BLaER1 (cell line): ENCODE results near the gene MRC2.

ENCODE experiments used
- H3K27ac ChIP-seq: shearing (Covaris generic); formaldehyde crosslinking; 2 replicates; pipeline ENCODE4 v1.8.1; 2022
- H3K27me3 ChIP-seq: shearing (Covaris generic); formaldehyde crosslinking; 2 replicates; pipeline ENCODE4 v1.8.1; 2022
- H3K36me3 ChIP-seq: shearing (Covaris generic); formaldehyde crosslinking; 2 replicates; pipeline ENCODE4 v1.8.1; 2022
- H3K4me1 ChIP-seq: shearing (Covaris generic); formaldehyde crosslinking; 2 replicates; pipeline ENCODE4 v1.8.1; 2022
- H3K4me2 ChIP-seq: shearing (Covaris generic); formaldehyde crosslinking; 2 replicates; pipeline ENCODE4 v1.8.1; 2022
- H3K4me3 ChIP-seq: shearing (Covaris generic); formaldehyde crosslinking; 2 replicates; pipeline ENCODE4 v1.8.1; 2022
- H3K9ac ChIP-seq: shearing (Covaris generic); formaldehyde crosslinking; 2 replicates; pipeline ENCODE4 v1.8.1; 2022
- H3K9me3 ChIP-seq: shearing (Covaris generic); formaldehyde crosslinking; 2 replicates; pipeline ENCODE4 v1.8.1; 2022
- H4K20me1 ChIP-seq: shearing (Covaris generic); formaldehyde crosslinking; 2 replicates; pipeline ENCODE4 v1.8.1; 2022
- Cebpa-rat ChIP-seq: shearing (Covaris generic); IDR thresholded peaks from 2 replicates; pipeline ENCODE4 v1.8.1; 2022

Gene MRC2

DNA sequence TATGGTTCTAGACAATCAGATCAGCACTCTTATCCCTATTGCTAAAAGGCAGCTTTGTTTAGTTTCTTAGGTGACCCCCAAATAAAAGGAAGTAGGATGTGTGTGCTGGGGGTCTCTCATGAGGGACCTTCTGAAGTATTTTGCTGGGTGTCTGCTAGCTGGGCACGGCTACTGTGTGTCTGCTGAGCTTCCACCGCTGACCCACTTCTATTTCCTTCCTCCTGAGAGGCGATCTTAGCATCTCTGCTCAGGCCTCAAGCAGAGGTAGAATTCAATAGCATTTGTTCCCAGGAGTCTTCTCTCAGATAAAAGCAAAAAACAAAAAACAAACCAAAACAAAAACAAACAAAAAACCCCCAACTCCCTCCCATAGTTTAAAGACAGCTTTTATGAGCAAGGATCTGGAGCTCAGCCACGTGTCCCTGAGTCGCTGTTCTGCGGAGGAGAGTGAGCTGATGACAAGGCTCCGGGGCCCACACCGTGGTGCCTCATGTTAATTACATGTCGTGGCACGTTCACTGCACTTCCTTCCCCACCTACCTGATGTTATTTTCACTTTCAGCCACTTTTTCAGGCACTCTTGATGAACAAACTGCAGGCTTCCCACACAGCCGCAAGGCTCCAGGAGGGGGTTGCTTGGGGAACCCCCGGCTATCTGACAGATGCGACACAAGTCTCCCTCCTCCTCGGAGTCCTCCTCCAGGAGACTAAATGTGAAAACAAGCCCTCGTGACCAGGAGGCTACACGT lies 97.1 kb downstream of the MRC2 start:
- Histone ChIP-seq H3K36me3 (no peaks in the 10 kb centered on the region), H3K4me1 (peaks cover 63% of the 10 kb centered on the region), H3K9me3 (peaks cover 9% of the 10 kb centered on the region), H4K20me1 (no peaks in the 10 kb centered on the region), H3K9ac (peak overlapping the region; percentile 8; the same call in 1 of the 2 replicates), H3K27me3 (no peaks in the 10 kb centered on the region), H3K4me2 (peak overlapping the region; percentile 73), H3K4me3 (no peak overlapping the region), H3K27ac (peak overlapping the region; percentile 61)
- TF ChIP-seq Cebpa-rat = no peak

- Histone ChIP-seq H3K27ac (no peak overlapping the region), H3K4me2 (peak overlapping the region; percentile 73), H3K36me3 (no peaks in the 10 kb centered on the region), H3K4me1 (peaks cover 55% of the 10 kb centered on the region), H3K27me3 (no peaks in the 10 kb centered on the region), H4K20me1 (no peaks in the 10 kb centered on the region), H3K9me3 (no peaks in the 10 kb centered on the region), H3K9ac (no peak overlapping the region), H3K4me3 (no peak overlapping the region)
- no peak for TF ChIP-seq Cebpa-rat
These were observed 98.3 kb downstream of the MRC2 start for GRCh38 chr17:62725791-62726249.

DNA sequence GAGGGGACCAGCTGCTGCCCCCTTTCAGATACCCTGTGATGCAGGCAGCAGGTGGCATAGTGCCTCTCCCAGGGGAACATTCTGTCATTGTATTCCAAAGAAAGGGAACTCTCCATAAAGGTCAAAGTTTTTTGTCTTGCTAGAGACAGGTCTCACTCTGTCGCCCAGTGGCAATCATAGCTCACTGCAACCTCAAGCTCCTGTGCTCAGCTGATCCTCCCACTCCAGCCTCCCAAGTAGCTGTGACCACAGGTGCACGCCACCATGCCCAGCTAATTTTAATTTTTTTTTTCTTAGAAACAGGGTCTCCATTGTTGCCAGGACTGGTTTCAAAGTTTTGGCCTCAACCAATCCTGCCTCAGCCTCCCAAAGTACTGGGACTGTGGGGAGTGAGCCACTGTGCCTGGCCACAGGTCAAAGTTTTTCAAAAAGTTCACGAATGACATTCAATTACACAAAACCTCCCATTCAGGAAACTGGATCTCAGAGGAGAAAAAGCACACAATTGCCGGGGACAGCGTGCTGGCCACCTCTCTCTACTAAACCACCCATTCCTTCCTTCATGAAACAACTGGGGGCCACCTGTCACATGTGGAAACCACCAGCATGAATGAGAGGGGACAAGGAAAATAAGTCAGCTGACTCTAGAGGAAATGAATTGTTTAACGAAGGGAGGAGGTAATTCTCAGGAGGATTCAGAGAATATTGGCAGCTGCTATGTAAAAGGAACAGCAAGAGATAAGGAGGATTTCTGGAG lies 100.6 kb downstream of the MRC2 start:
- Histone ChIP-seq H3K4me2 (peak overlapping the region; percentile 58), H3K4me1 (peaks cover 57% of the 10 kb centered on the region)

DNA sequence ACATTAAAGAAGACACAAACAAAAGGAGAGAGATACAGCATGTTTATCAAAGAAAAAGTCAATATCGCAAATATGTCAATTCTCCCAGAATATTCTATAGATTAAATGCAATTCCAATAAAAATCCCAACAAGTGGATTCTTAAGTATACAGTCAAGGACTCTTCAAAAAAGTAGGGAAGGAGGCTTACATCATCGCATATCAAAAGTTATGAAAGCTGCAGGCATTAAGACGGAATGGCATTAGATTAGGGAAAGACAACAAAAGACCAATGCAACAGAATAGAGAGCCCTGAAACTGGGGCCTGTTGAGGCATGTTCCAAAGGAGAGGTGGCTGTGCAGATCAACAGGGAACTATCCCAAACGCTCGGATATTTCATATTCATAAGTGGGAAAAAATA lies 104.7 kb downstream of the MRC2 start:
- H3K27ac ChIP-seq = no peak overlapping the region
- peaks cover 28% of the 10 kb centered on the region for H3K4me1 ChIP-seq
- H3K4me3 ChIP-seq = no peak overlapping the region
- H4K20me1 ChIP-seq = no peaks in the 10 kb centered on the region
- no peak overlapping the region for H3K9ac ChIP-seq
- H3K4me2 ChIP-seq = no peak overlapping the region
- H3K36me3 ChIP-seq = no peaks in the 10 kb centered on the region
- no peaks in the 10 kb centered on the region for H3K27me3 ChIP-seq
- H3K9me3 ChIP-seq = no peaks in the 10 kb centered on the region
- no peak for TF ChIP-seq Cebpa-rat

More for the DNA sequence above, 100.6 kb downstream of the MRC2 start:
- H4K20me1 ChIP-seq = no peaks in the 10 kb centered on the region
- H3K27me3 ChIP-seq = no peaks in the 10 kb centered on the region
- H3K27ac ChIP-seq = 0 out of 2 replicates have a peak overlapping the region, but pooled peaks have one; percentile 22
- H3K9me3 ChIP-seq = no peaks in the 10 kb centered on the region
- H3K36me3 ChIP-seq = no peaks in the 10 kb centered on the region
- H3K9ac ChIP-seq = no peak overlapping the region
- no peak for TF ChIP-seq Cebpa-rat
- no peak overlapping the region for H3K4me3 ChIP-seq

GRCh38 chr17:62735044-62735651 lies 107.7 kb downstream of the MRC2 start:
- Histone ChIP-seq H3K9me3 (no peaks in the 10 kb centered on the region), H3K4me3 (no peak overlapping the region)
- TF ChIP-seq Cebpa-rat = no peak

GRCh38 chr17:62737513-62737912 lies 110.0 kb downstream of the MRC2 start:
- no peak overlapping the region for H3K27ac ChIP-seq
- H4K20me1 ChIP-seq = no peaks in the 10 kb centered on the region
- H3K9me3 ChIP-seq = no peaks in the 10 kb centered on the region
- H3K4me3 ChIP-seq = no peak overlapping the region
- H3K9ac ChIP-seq = no peak overlapping the region
- TF ChIP-seq Cebpa-rat = no peak
- no peaks in the 10 kb centered on the region for H3K4me1 ChIP-seq
- H3K27me3 ChIP-seq = no peaks in the 10 kb centered on the region
- no peak overlapping the region for H3K4me2 ChIP-seq
- H3K36me3 ChIP-seq = no peaks in the 10 kb centered on the region

More at GRCh38 chr17:62735044-62735651, 107.7 kb downstream of the MRC2 start:
- no peaks in the 10 kb centered on the region for H3K36me3 ChIP-seq
- H3K9ac ChIP-seq = no peak overlapping the region
- H3K4me1 ChIP-seq = peaks cover 9% of the 10 kb centered on the region; the same call in 1 of the 2 replicates
- H4K20me1 ChIP-seq = no peaks in the 10 kb centered on the region
- no peak overlapping the region for H3K4me2 ChIP-seq
- H3K27me3 ChIP-seq = no peaks in the 10 kb centered on the region
- no peak overlapping the region for H3K27ac ChIP-seq

- Histone ChIP-seq H4K20me1 (no peaks in the 10 kb centered on the region), H3K4me1 (no peaks in the 10 kb centered on the region), H3K36me3 (no peaks in the 10 kb centered on the region), H3K27ac (no peak overlapping the region), H3K9me3 (no peaks in the 10 kb centered on the region), H3K27me3 (no peaks in the 10 kb centered on the region), H3K9ac (no peak overlapping the region), H3K4me3 (no peak overlapping the region), H3K4me2 (no peak overlapping the region)
- no peak for TF ChIP-seq Cebpa-rat
These were observed 110.8 kb downstream of the MRC2 start for GRCh38 chr17:62738281-62738680.

- Histone ChIP-seq H3K4me1 (no peaks in the 10 kb centered on the region), H3K9me3 (no peaks in the 10 kb centered on the region), H3K36me3 (no peaks in the 10 kb centered on the region), H3K9ac (no peak overlapping the region), H3K4me2 (no peak overlapping the region), H4K20me1 (no peaks in the 10 kb centered on the region), H3K4me3 (no peak overlapping the region), H3K27ac (no peak overlapping the region), H3K27me3 (no peaks in the 10 kb centered on the region)
- TF ChIP-seq Cebpa-rat = no peak
These were observed 112.3 kb downstream of the MRC2 start for GRCh38 chr17:62739645-62740388.

GRCh38 chr17:62741290-62741689 lies 113.8 kb downstream of the MRC2 start:
- Histone ChIP-seq H3K9ac (no peak overlapping the region), H3K4me3 (no peak overlapping the region), H3K27ac (no peak overlapping the region)

More at GRCh38 chr17:62741290-62741689, 113.8 kb downstream of the MRC2 start:
- Histone ChIP-seq H3K36me3 (no peaks in the 10 kb centered on the region), H3K27me3 (no peaks in the 10 kb centered on the region), H4K20me1 (no peaks in the 10 kb centered on the region), H3K4me2 (no peak overlapping the region), H3K4me1 (no peaks in the 10 kb centered on the region), H3K9me3 (no peaks in the 10 kb centered on the region)
- no peak for TF ChIP-seq Cebpa-rat
